A549 (cell line): ENCODE measurements around the gene GLIS1. TPM values are rescaled to one million over a fixed set of nuclear protein-coding genes. Genes with fewer than 3 reads are reported as not detected.

ENCODE experiments used
- ATAC-seq, 2 experiments: fragments of 200-7000 bp in 1 of 2; fragments of >200 bp in 1 of 2; cut with Nextera tagmentation in 1 of 2; cut with Tn5 transposase in 1 of 2; 3 replicates each; pipeline versions ENCODE4 v1.8.0 to v1.9.1; 2018 to 2020; ENCODE audit warnings: mild to moderate bottlenecking in 1 of 2, moderate library complexity in 1 of 2
- CTCF ChIA-PET: fragments of 300-600 bp; sonication (Branson Sonifier 250); formaldehyde crosslinking; extraction: SDS; loops from one replicate; lab custom pipeline; 2021; ENCODE audit warnings: antibody characterized with exemption, inconsistent platforms; lab: Yijun Ruan, JAX
- POLR2A ChIA-PET: fragments of 350-600 bp; formaldehyde crosslinking; extraction: SDS; loops from one replicate; lab custom pipeline; 2021; ENCODE audit warnings: antibody characterized with exemption, inconsistent platforms; lab: Yijun Ruan, JAX
- DNase-seq, 2 experiments: peaks; one replicate each; pipeline versions ENCODE4 v3.0.0 to v3.0.0-alpha.2; 2011 to 2016; ENCODE audit warnings: low read depth in 1 of 2, low spot score in 1 of 2
- FAIRE-seq: peaks from 2 replicates; lab custom pipeline; 2011; peaks lifted over from hg19 to GRCh38; lab: Jason Lieb, UNC
- H3K27ac ChIP-seq, 2 experiments: fragments of >200 bp; sonication (Bioruptor Twin); formaldehyde crosslinking; 3 replicates each; pipeline ENCODE4 v1.5.1; 2016 to 2017
- H3K4me1 ChIP-seq: fragments of >200 bp; sonication (Bioruptor Twin); formaldehyde crosslinking; 3 replicates; pipeline ENCODE4 v1.6.1; 2016
- H3K4me2 ChIP-seq: fragments of >200 bp; sonication (Bioruptor Twin); formaldehyde crosslinking; 3 replicates; pipeline ENCODE4 v1.6.1; 2016
- H3K4me3 ChIP-seq: fragments of >200 bp; sonication (Bioruptor Twin); formaldehyde crosslinking; 3 replicates; pipeline ENCODE4 v1.5.1; 2016
- H3K9me3 ChIP-seq: fragments of >200 bp; sonication (Bioruptor Twin); formaldehyde crosslinking; 3 replicates; pipeline ENCODE4 v1.6.1; 2016
- BHLHE40 ChIP-seq: IDR thresholded peaks from 2 replicates; pipeline ENCODE4 v1.6.1; 2012; ENCODE audit warnings: low read depth, low read length, inconsistent platforms
- CHD2 ChIP-seq: fragments of 150-350 bp; IDR thresholded peaks from 2 replicates; pipeline ENCODE4 v1.6.1; 2014; ENCODE audit warnings: low read length; ENCODE audit not compliant: partially characterized antibody
- FOSB ChIP-seq: fragments of 250-450 bp; sonication (Bioruptor Pico); IDR thresholded peaks from 2 replicates; pipeline ENCODE4 v1.5.0; 2020; ENCODE audit warnings: mild to moderate bottlenecking, moderate library complexity
- FOSL2 ChIP-seq, 2 experiments: fragments of 450-650 bp in 1 of 2; fragments of >200 bp in 1 of 2; sonication (Bioruptor Twin) in 1 of 2; formaldehyde crosslinking; IDR thresholded peaks; 2 replicates each; pipeline versions ENCODE4 v1.5.0 to v1.6.1; 2016 to 2020; ENCODE audit warnings: mild to moderate bottlenecking in 1 of 2, moderate library complexity in 1 of 2
- FOXS1 ChIP-seq: fragments of 250-450 bp; sonication (Bioruptor Pico); IDR thresholded peaks from 2 replicates; pipeline ENCODE4 v1.5.0; 2020; ENCODE audit warnings: mild to moderate bottlenecking, moderate library complexity
- HOXA7 ChIP-seq: fragments of 250-450 bp; sonication (Bioruptor Pico); IDR thresholded peaks from 2 replicates; pipeline ENCODE4 v1.5.0; 2020; ENCODE audit warnings: mild to moderate bottlenecking, moderate library complexity
- HOXB13 ChIP-seq: fragments of 250-450 bp; sonication (Bioruptor Pico); IDR thresholded peaks from 2 replicates; pipeline ENCODE4 v1.5.0; 2020; ENCODE audit warnings: low read depth, mild to moderate bottlenecking, moderate library complexity
- JUN ChIP-seq, 2 experiments: fragments of >200 bp; sonication (Bioruptor Twin); formaldehyde crosslinking; IDR thresholded peaks; 2 replicates in 1 of 2; 3 replicates in 1 of 2; pipeline ENCODE4 v1.6.1; 2016 to 2017
- JUNB ChIP-seq: fragments of >200 bp; sonication (Bioruptor Twin); formaldehyde crosslinking; IDR thresholded peaks from 2 replicates; pipeline ENCODE4 v1.6.1; 2016
- NFE2L2 ChIP-seq: fragments of 150-350 bp; conservative IDR thresholded peaks from 2 replicates; pipeline ENCODE4 v1.6.1; 2014; ENCODE audit warnings: low read length
- POLR2AphosphoS2 ChIP-seq: conservative IDR thresholded peaks from 2 replicates; pipeline ENCODE4 v1.6.1; 2012; ENCODE audit warnings: low read length, improper control_type of control experiment, inconsistent platforms
- RFX5 ChIP-seq: fragments of 450-650 bp; IDR thresholded peaks from 2 replicates; pipeline ENCODE4 v1.7.1; 2014; ENCODE audit warnings: antibody characterized with exemption, mild to moderate bottlenecking, moderate library complexity
- TP53 ChIP-seq: fragments of 250-450 bp; sonication (Bioruptor Pico); IDR thresholded peaks from 2 replicates; pipeline ENCODE4 v1.5.0; 2021; ENCODE audit warnings: mild to moderate bottlenecking, moderate library complexity
- ZFP36 ChIP-seq: fragments of 450-650 bp; IDR thresholded peaks from 2 replicates; pipeline ENCODE4 v1.6.1; 2014; ENCODE audit warnings: borderline replicate concordance; ENCODE audit not compliant: partially characterized antibody
- WGBS: methylation state at CpG from one replicate; pipeline ENCODE4 v1.1.6; 2017; ENCODE audit errors: missing lambda C conversion rate; 5-methylcytosine and 5-hydroxymethylcytosine counted together
- polyA plus RNA-seq, 4 experiments: library from polyadenylated mRNA; depleted of rRNA in 3 of 4; stranded (reverse); fragments of >200 nt; fragmentation: RNase III in 1 of 4; extraction: RNeasy Plus Mini Kit Qiagen cat#74134 plus additional on column Dnase treatment in 1 of 4; gene quantifications; 2 replicates in 3 of 4; 3 replicates in 1 of 4; pipeline ENCODE4 v1.2.3, GENCODE V29; 2011 to 2017
- TF ChIP-seq, protein P1 (sequence below): fragments of 150-350 bp; IDR thresholded peaks from 2 replicates; pipeline ENCODE4 v1.6.1; 2014; ENCODE audit warnings: low read depth, mild to moderate bottlenecking, low read length
- TF ChIP-seq, protein P2 (sequence below): fragments of 200-600 bp; sonication (generic); IDR thresholded peaks from 2 replicates; pipeline ENCODE4 v1.6.1; 2016; ENCODE audit warnings: antibody characterized with exemption, mild to moderate bottlenecking, moderate library complexity
- TF ChIP-seq, protein P3 (sequence below): IDR thresholded peaks from 2 replicates; pipeline ENCODE4 v1.6.1; 2012; ENCODE audit warnings: low read depth, borderline replicate concordance

The GLIS1 gene
- polyA plus RNA-seq, 2 of the 4 experiments (the other 2 are of a cell fraction) = 0.04 TPM; not detected in 1

DNA sequence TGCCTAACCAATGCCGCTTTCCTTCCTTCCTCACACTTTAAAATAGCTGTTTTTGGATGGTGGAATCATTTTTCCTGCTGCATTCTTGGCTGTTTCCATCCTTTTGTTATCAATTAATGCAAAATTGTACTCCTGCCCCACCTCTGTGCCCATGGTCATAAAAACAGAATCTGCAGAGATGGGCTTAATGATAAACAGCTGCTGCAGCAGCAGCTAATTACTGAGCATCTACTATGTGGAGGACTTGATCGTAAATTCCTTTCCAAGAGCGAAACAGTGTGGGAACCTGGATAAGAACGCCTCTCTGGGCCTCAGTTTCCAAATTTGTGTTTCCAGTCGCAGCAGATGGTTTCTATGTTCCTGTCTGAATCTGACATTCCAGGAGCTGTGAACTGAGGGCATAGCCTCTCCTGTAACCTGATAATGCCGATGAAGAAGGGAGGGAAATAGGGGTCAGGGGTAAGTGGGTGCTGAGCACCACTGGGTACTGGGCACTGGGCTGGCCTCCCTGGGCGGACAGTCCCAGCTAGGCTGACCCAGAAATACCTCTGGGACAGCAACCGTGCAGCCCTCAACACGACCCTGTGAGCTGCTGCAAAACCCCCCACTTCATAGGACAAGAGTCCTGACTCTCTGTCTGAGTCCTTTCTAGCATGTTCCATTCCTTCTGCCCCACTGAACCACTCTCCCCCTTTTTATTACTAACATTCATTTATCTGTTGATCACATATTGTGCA is 158.1 kb downstream of the GLIS1 start:
- Histone ChIP-seq H3K27ac (no peak overlapping the region), H3K4me3 (no peak overlapping the region), H3K9me3 (no peaks in the 10 kb centered on the region), H3K4me1 (no peaks in the 10 kb centered on the region), H3K4me2 (no peak overlapping the region)
- TF ChIP-seq TP53 (no peak), JUNB (no peak), HOXB13 (no peak), POLR2AphosphoS2 (no peak), HOXA7 (CRISPR knock-in tag) (no peak), JUN (IDR thresholded peaks at IDR 0.05) (no peak), FOSL2 (IDR thresholded peaks at IDR 0.05) (no peak), FOSL2 (CRISPR knock-in tag; IDR thresholded peaks at IDR 0.05) (no peak)
- TF ChIP-seq, protein P1, sequence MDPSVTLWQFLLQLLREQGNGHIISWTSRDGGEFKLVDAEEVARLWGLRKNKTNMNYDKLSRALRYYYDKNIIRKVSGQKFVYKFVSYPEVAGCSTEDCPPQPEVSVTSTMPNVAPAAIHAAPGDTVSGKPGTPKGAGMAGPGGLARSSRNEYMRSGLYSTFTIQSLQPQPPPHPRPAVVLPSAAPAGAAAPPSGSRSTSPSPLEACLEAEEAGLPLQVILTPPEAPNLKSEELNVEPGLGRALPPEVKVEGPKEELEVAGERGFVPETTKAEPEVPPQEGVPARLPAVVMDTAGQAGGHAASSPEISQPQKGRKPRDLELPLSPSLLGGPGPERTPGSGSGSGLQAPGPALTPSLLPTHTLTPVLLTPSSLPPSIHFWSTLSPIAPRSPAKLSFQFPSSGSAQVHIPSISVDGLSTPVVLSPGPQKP = no peak
- TF ChIP-seq, protein P2, sequence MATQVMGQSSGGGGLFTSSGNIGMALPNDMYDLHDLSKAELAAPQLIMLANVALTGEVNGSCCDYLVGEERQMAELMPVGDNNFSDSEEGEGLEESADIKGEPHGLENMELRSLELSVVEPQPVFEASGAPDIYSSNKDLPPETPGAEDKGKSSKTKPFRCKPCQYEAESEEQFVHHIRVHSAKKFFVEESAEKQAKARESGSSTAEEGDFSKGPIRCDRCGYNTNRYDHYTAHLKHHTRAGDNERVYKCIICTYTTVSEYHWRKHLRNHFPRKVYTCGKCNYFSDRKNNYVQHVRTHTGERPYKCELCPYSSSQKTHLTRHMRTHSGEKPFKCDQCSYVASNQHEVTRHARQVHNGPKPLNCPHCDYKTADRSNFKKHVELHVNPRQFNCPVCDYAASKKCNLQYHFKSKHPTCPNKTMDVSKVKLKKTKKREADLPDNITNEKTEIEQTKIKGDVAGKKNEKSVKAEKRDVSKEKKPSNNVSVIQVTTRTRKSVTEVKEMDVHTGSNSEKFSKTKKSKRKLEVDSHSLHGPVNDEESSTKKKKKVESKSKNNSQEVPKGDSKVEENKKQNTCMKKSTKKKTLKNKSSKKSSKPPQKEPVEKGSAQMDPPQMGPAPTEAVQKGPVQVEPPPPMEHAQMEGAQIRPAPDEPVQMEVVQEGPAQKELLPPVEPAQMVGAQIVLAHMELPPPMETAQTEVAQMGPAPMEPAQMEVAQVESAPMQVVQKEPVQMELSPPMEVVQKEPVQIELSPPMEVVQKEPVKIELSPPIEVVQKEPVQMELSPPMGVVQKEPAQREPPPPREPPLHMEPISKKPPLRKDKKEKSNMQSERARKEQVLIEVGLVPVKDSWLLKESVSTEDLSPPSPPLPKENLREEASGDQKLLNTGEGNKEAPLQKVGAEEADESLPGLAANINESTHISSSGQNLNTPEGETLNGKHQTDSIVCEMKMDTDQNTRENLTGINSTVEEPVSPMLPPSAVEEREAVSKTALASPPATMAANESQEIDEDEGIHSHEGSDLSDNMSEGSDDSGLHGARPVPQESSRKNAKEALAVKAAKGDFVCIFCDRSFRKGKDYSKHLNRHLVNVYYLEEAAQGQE = no peak
- no peak for FAIRE-seq
- ChIA-PET CTCF (interaction anchor here (3.9 kb wide), 1 partner anchor 96 kb away, joined by 12 read pairs; no protein-coding TSS in a partner anchor), POLR2A (no interaction called here)
- no peak for DNase-seq
- no peak for ATAC-seq
- 60% methylated on average over 8 of the region's 9 CpGs for WGBS

DNA sequence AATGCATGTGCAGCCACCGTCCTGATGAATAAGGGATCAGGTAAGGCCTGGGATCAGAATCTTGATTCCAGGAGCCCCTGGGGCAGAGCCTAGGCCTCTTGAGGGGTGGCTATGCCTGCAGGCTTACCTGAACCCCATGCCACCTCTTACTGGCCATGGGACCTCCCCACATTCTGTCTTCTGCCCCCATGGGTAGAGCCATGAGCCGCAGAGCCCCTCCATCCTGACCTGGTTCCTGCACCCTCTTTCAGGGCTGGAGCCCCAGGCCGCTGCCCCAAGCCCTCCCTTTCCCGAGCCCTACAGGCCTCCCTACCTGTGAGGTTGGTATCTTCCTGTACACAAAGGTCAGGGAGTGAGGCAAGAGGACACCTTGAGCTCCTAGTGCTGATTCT is 159.0 kb downstream of the GLIS1 start:
- Histone ChIP-seq H3K4me2 (no peak overlapping the region), H3K4me3 (no peak overlapping the region), H3K4me1 (no peaks in the 10 kb centered on the region), H3K9me3 (no peaks in the 10 kb centered on the region), H3K27ac (no peak overlapping the region)
- ChIA-PET CTCF (interaction anchor here (0.7 to 3.9 kb wide), 2 partner anchors 17 to 95 kb away, joined by 3 to 12 read pairs; no protein-coding TSS in a partner anchor), POLR2A (no interaction called here)
- DNase-seq (no peak), ATAC-seq (no peak), FAIRE-seq (no peak)
- TF ChIP-seq BHLHE40 (no peak), FOSB (CRISPR knock-in tag) (no peak), ZFP36 (no peak), NFE2L2 (no peak), JUN (IDR thresholded peaks at IDR 0.05) (no peak), HOXA7 (CRISPR knock-in tag) (no peak), RFX5 (no peak), CHD2 (no peak), FOXS1 (no peak)
- TF ChIP-seq, protein P3, sequence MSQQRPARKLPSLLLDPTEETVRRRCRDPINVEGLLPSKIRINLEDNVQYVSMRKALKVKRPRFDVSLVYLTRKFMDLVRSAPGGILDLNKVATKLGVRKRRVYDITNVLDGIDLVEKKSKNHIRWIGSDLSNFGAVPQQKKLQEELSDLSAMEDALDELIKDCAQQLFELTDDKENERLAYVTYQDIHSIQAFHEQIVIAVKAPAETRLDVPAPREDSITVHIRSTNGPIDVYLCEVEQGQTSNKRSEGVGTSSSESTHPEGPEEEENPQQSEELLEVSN = no peak
- WGBS = 58% methylated on average over 4 of the region's 4 CpGs
